Activated CD4-positive, alpha-beta T cell treated with anti-CD3 and anti-CD28 coated beads for 48 hours (primary cell): ENCODE measurements around the gene FSIP1.

Experiments
- DNase-seq: peaks from one replicate; pipeline ENCODE4 v3.0.0-alpha.2; 2020

The FSIP1 gene

DNA sequence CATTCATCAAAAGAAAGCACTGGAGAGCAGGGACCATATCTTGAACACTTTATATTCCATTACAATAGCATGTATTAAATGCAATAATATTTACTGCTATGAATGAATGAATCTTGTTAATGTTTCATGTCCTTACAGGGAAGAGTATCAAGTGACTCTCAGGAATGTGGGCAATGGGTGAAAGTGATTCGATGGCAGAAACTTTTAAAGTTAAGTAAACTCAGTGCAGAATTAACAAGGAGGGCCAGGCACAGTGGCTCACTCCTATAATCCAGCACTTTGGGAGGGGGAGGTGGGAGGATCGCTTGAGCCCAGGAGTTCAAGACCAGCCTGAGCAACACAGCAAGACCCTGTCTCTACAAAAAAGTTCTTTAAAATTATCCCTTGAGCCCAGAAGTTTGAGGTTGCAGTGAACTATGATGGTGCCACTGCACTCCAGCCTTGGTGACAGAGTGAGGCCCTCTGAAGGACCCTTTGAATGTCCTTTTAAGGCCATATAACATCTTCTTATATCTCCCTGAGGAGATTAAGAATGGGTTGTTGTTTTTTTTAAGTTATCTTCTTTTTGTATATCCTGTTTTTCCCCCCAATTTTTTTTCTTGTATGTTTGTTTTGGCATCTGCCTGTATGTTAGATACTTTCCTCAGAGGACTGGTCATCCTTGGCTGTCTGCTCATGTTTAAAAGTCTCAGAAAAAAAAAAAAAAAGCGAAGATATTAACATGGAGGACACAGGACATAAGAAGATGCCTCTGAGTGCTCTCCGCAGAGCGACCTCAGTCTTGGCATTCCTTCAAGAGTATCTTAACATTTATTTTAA, 9.6 kb upstream of the FSIP1 start:
- no peak for DNase-seq

DNA sequence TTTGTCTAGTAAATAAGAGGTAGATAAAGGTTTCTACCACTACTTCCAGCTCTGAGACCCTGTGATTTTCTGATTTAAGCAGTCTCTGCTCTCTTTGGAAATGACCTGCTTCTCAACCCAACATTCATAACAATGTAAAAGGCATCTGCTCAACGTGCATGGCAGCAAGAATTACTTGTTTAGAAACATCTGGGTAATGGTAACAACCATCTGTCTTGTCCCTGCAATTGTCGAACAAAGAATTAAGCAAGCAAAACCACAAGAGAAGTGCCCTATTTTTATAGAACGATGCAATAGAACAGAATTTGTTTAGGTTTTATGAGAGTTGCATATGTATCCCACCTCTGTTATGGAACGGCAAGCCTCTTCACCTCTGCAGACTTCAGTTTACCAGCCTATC, 7.1 kb upstream of the FSIP1 start:
- no peak for DNase-seq

DNA sequence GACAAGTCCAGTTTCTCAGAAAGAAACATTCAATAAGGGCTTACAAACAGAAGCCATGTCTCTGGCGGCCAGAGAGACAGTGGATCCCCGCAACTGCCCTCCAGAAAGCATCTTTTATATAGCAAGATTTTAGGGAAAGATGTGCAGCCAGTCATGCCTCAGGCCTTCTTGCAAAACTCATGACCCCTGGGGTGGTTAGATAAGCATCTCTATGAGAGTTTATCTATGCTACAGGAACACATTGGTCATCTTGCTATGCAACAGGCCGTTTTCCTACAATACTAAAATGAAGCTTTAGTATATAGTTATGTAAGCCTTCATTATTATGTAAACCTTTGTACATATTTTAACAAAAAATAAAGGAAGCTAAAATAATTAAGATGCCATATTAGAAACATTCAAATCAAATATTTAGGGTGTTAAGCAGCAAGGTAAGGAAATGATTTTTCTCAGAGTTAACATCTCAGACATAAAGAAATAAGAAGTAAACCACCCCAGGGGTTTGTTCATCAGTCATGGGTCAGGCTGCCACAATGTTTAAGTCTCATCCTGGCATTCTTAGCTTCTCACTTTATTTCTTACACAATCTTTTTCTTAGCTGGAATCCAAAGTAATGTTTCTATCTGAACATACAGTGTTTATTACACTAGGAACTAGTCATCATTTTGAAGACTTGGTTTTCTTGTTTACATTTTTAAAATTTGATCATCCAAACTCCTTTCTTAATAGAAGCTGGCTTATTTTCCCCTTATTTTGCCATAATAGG, 6.3 kb upstream of the FSIP1 start:
- DNase-seq, result no peak

DNA sequence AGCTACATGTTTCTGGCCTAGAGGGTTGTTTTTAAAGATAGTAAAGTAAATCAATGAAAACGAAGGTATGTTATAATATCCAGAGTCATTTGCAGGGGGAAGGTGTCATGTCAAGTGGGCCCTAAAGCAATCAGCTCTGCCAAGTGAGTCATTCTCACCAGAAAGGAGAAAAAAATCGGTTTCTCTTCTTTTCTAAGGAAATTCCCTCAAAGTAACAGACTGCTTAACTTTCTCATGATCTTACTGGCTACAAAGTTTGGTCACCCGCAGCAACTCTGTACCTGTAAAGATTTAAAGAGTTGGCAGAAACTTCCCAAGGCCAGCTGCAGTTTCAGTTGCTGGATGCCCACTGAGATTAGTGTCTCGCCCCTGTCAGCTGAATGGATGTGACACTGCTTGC, 5.5 kb upstream of the FSIP1 start:
- DNase-seq, result peak; percentile 23

DNA sequence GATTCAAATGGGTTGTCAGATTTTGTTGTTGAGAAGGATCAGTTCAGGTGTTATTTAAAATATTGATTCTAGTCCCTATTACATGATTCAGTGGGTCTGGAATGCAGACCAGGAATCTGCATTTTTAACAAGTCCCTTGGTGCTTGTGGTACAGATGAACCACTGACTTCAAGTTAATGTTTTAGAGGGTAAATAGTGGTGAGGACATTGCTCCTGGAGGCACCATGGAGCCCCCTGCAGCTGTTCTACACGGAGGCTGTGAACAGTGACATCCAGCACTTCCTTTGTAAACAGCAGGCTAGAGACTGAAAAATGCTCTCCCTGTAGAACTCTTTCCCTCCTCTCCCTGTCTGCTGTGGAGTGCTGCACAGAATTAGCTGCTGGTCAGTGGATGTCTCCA, 4.8 kb upstream of the FSIP1 start:
- no peak for DNase-seq

DNA sequence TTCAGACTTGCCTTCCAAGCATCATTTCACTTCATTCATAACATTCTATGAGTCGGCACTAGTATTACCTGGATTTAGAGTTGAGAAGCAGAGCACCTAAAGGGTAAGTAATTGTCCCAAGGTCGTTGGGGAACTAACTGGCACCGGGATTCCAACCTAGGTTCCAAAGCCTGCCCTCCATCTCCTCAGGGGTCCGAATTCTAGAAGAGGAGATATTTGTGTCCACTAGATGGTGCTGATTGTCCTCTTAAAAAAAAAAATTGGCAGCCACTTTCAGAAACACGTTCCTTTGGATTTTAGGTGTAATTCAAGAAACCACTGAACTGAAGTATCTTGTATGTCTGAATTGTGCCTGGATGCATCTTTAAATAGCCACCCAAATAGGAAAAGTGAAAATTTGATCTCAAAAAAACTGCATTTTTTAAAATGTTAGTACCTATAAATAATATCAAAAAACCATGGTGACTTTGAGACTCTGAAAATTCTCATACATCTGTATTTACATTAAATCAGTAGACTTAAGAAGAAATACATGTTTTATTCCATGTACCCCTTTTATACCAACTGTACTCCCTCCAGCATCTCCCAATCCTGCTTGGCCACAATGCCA, 3.9 kb upstream of the FSIP1 start:
- DNase-seq, result no peak

DNA sequence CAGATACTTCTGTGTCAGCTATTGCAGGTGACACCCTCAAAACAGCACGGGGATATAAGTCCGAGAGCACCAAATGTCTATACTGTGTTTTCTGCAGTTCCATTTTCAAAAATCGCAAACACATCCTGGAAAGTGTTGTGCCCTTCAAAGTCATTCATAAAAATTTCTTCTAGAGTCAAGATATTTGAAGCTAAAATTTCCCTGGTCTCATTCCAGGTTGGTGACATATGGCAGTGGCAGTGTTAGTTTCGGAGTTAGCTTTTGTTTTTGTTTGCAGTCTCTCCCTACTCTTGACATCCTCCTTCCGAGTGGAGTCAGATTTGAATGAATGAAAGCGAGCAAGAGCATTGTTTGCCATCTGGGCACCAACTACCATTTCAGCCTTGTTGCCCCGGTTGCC, 3.2 kb upstream of the FSIP1 start:
- DNase-seq, result no peak

DNA sequence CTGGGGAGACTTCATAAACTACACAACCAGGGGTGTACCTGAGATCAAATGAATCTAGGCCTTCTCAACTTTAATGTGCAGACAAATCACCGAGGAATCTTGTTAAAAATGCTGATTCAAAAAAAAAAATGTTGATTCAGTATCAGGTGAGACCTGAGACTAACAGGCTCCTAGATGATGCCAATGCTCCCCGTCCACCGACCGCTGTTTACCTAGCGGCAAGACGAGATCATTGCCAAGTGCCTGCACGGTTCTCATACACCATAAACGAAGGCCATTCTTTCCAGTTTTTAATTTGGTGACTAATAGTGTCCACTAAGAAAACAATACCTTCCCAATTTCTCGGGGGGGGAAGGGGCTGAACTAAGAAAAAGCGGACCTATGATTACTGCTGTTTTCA, 2.5 kb upstream of the FSIP1 start:
- no peak for DNase-seq

DNA sequence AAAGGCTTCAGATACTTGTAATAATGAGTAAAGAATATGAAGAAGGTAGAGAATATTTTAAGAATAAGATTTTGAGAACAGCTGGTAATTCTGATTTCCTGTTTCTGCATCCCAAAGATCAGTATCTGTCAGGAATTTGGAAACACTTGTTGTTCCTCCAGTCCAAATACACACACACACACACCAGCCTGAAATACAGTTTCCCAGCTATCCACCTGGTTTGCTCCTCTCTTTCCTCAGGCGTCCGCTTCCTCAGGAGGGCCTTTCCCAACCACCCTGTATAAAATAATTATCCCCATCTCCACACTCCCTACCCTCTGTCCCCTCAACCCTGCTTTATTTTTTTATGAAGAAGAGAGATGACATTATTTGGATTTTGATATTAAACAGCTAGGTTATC, 2.0 kb upstream of the FSIP1 start:
- DNase-seq, result no peak

DNA sequence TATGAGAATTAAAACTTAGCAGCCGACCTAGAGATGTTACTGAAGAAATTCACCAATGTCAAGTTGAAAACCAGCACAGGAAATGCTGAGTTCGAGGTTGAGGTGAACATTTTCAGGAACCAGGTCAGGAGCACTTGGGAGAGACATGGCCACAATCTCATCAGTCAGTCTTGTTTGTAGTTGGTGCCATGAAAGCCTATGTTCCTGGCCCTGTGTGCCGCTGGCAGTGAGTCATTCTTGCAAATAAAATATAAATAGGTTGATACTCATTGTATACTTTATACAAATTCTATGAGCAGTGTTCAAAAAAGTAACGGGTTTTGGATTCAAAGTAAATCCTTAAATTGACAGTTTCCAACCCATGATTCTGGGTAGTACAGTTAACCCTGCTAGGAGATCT, 1.5 kb upstream of the FSIP1 start:
- DNase-seq, result no peak

DNA sequence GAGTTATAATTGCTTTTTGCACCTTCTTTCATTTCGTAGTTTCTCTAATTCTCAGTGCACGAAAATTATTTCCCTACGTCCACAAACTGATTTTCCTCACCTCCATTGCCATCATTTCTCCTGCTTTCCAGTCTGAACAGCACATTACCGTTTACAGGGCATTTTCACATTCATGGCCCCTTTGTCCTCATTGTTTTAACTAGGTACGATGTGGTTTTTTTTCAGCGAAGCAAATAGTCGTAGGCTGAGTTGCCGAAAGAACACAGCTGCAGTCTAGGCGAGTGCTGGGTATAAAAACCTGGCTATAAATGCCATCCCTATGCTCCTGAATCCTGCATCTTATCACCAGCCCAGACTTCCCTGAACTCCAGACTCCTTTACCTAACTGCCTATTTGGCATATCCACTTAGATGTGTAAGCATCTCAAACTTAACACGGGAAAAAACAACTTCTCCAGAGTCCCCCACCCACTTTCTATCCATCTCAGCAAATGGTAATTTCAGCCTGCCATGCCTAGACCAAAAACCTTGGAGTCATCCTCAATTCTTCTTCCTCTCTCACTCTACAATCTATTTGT, 691 bp upstream of the FSIP1 start:
- no peak for DNase-seq

DNA sequence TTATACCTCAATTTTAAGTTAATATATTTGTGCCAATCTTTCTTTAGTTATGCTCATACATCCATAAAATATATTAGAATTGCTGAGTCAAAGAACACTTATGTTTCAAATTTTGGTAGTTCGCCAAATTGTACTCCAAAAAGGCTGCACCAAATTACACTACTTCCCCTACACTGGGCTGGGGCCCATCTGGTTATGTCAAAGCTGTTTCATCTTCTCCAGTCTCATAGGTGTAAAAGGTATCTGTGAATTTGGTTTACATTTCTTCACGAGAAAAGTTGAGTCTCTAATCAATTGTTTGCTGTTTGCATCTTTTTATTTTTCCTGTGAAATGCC, 706 bp downstream of the FSIP1 start:
- no peak for DNase-seq

DNA sequence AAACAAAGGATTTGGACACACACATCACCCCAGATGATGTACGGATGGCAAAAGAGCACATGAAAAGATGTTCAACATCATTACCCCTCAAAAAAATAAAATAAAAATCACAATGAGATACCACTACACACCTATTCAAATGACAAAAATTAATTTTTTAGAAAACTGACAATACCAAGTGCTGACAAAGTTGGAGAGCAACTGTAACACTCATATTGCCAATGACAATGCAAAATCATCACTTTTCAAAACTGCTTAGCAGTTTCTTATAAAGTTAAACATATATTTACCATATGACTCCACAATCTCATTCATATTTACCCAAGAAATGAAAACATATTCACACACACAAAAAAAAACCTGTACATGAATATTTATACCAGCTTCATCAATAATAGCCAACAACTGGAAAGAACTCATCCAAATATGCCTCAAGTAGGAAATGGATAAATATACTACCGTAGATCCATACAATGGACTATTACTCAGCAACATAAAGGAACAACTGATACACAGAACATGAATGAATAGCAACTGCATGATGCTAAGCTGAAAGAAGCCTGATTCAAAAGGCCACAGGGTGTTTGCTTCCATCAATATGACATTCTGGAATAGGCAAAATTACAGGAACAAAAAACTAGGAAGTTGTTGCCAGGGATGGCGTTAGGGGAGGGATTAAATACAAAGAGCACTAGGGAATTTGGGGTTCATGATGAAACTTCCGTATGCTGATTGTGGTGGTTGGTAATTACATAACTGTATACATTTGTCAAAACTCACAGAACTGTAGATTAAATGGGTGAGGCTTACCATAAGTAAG, 1.3 kb downstream of the FSIP1 start:
- no peak for DNase-seq

DNA sequence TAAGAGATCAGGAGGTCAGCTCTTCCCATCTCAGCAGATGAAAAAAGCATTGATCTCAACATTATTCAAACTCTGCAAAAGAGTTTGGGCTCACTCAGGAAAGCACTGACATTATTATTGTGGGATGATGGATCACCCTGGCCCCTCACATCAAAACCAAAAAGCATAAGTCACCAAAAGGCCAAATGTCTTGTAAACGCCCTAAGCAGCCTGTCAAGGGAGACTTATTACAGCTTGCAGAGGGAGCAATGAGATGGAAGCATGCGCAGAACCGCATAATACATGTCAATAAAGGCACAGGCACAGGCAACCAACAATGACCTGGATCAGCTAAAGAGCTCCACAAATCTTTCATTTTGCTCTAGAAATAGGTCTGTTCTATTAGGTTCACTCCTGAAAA, 4.6 kb downstream of the FSIP1 start:
- DNase-seq, result no peak

DNA sequence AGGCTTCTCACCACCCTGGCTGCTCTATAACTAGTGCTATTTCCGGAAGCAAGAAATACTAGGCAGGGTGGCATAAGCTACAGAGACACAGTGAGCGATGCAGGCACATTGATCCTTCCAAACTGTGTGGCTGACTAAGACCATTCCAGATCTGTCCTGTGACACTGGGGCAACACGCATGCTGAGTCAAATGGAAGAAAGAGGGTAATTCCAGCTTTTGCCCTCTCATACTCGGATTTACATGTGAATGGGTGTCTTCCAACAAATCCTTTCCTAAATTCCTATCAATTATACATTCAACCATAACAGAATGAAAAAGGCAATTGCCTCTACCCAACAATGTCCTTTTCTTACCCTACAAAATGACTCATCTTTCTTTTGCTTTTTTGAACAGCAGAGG, 5.1 kb downstream of the FSIP1 start:
- DNase-seq, result no peak

DNA sequence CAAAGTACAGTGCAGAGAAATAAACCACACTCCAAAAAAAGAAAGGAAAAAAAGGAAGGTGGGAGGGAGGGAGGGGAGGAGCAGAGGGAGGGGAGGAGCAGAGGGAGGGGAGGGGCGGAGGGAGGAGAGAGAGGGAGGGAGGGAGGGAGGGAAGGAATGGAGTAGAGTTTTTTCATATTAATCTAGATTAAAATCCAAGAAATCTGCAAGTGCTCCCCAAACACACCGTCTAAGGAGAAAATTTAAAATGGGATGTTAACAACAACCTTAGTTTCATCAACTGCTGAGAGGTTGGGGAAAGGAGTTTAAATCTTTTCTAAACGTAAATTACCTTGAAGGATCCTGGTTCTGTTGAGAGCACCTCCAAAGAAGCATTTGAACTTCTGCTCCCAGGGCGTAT, 6.6 kb downstream of the FSIP1 start:
- DNase-seq, result no peak

DNA sequence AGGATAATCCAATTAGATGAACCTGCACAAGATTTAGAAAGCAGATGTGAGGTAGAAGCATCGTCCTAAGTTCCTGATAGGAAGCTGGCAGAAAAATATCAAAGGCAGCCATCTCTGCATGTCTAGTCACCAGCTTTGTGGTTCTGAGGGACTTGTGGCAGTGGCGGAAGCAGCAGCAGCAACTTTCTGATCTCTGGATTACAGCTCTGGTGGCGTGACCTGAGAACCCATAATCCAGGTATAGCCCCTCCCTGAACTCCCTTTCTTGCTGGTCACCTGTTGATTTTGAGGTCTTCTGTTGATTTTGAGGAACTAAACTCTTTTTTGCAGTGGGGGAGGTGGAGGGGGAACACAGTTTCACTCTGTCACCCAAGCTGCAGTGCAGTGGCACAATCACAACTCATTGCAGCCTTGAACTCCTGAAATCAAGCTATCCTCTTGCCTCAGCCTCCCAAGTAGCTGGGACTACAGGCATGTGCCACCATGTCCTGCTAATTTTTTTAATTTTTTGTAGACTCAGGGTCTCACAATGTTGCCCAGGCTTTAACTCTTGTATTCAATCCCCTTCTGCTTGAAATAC, 7.9 kb downstream of the FSIP1 start:
- peak; percentile 48 for DNase-seq

DNA sequence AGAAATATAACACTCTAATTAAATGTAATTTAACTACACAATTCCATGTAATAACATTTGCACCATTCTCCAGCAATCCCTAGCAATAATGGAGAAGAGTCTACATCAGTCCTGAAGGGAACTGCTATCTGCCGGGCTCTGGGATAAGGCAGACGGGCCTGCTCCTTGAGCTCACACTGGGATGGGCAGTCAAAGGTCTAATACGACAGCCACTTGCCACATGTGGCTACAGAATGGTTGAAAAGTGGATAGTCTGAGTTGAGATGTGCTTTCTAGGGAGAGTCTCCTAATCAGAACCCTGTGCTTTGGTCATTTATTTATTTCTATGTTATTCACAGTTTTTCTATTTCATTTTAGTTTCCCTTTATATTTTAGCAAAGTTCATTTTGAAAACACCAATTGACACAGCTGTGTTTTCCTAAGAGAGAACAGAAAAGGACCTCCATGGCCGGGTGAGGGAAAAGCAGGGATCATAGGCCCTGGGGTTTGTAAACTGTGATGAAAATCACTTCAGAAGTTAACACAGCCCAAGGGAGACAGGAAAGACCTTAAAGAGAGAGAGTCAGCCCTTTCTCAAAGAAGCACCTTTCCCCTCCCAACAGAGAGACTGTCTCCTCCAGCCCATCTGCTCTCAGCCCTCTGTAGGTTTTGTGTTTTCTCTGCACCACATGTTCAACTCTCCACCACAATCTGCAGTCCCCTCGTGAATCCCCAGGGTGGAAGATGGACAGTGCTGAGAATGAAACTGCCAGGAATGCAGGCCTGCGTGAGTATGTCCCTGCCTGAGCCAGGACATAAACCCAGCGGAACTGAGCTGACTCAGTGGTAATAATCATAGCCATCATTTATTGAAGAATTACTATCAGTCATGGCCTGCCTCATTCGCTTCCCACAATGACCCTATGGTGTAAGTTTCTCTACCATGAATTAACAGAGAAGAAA, 11.6 kb downstream of the FSIP1 start:
- no peak for DNase-seq

DNA sequence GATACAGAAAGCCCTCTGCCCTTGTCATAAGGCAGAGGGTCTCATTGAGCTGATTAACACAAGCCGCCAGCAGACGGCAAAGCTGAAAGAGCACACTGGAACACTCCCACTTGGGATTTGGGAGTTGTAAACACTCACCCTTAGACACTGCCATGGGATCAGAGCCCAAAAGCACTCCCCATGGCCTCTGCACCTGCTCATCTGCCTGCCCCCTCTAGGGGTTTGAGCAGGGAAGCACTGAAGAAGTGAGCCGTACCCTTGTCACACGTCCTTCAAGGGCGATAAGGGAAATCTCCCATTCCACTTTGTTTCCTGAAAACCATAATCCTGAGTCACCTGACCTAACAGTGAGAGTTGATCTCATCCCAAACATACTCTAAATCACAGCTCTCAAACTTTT, 14.7 kb downstream of the FSIP1 start:
- DNase-seq, result no peak

DNA sequence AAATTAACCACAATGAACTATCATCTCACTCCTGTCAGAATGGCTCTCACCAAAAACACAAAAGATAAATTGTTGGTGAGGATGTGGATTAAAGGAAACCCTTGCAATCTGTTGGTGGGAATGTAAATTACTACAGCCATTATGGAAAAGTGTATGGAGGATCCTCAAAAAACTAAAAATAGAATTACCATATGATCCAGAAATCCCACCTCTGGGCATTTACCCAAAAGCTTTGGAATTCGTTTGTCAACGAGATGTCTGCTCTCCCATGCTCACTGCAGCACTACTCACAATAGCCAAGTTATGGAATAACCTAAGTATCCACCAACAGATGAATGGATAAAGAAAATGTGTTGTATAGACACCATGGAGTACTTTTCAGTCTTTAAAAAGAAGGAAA, 21.6 kb downstream of the FSIP1 start:
- DNase-seq, result no peak

DNA sequence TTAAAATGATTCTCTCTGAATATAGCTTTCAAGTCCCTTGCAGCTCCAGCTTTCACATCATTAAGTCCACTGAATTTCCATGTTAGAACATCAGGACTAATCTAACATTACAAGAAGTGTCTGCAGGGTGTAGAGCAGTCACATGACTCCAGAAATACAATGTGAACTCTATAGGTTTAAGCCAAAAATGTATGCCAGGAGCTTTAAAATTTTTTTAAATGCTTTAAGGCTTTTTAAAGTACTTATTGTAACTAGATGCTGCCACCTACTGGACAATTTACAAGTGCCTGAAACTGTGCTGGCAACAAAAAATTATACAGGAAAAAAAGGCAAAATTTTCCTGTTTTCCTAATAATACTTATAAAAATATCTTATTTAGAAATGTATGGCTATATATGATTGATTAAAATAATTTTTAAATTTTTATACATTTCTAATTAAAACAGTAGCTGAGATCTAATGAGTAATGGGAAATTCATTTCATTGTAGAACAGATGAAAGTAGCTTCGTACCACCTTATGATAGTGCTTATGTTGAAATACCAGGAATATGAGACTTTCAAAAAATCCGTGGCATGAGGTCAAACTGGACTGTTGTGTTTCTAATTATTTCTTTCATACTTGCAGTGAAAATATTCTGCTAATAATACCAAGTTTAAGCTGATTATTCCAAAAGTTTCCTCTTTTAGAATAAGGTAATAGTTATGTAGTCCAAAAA, 25.7 kb downstream of the FSIP1 start:
- no peak for DNase-seq
